ENCODE data around the gene WDTC1.

The WDTC1 gene

GRCh38 chr1:27301582-27302199 lies 67.3 kb downstream of the WDTC1 start:
- no peaks in the 10 kb centered on the region for H3K9me3 ChIP-seq (ENCODE audit: insufficient read depth, low read length)
- no peak overlapping the region for H2AFZ ChIP-seq (ENCODE audit: low read depth, low read length)
- H4K20me1 ChIP-seq (ENCODE audit: insufficient read depth, low read length), result no peaks in the 10 kb centered on the region
- no peak overlapping the region for H3K4me3 ChIP-seq (ENCODE audit: low read length)
- H3K9ac ChIP-seq (ENCODE audit: low read length), result no peak overlapping the region
- H3K27ac ChIP-seq (ENCODE audit: low read length), result no peak overlapping the region
- H3K4me2 ChIP-seq (ENCODE audit: low read length), result no peak overlapping the region
- no peaks in the 10 kb centered on the region for H3K27me3 ChIP-seq (ENCODE audit: low read depth, low read length)
- H3K36me3 ChIP-seq (replicated peaks; ENCODE audit: low read depth, low read length), result peaks cover 6% of the 10 kb centered on the region
- H3K4me1 ChIP-seq (ENCODE audit: low read length), result no peaks in the 10 kb centered on the region
- no peaks in the 10 kb centered on the region for H3K79me2 ChIP-seq (ENCODE audit: low read length)
- no peak for TF ChIP-seq EZH2phosphoT487 (IDR thresholded peaks at IDR 0.05; ENCODE audit: low read depth)
- TF ChIP-seq, protein P1, sequence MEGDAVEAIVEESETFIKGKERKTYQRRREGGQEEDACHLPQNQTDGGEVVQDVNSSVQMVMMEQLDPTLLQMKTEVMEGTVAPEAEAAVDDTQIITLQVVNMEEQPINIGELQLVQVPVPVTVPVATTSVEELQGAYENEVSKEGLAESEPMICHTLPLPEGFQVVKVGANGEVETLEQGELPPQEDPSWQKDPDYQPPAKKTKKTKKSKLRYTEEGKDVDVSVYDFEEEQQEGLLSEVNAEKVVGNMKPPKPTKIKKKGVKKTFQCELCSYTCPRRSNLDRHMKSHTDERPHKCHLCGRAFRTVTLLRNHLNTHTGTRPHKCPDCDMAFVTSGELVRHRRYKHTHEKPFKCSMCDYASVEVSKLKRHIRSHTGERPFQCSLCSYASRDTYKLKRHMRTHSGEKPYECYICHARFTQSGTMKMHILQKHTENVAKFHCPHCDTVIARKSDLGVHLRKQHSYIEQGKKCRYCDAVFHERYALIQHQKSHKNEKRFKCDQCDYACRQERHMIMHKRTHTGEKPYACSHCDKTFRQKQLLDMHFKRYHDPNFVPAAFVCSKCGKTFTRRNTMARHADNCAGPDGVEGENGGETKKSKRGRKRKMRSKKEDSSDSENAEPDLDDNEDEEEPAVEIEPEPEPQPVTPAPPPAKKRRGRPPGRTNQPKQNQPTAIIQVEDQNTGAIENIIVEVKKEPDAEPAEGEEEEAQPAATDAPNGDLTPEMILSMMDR (IDR thresholded peaks at IDR 0.05; ENCODE audit: low read depth, low read length), result no peak

- Histone ChIP-seq H3K4me3 (ENCODE audit: low read length) (no peak overlapping the region), H3K9me3 (ENCODE audit: insufficient read depth, low read length) (no peaks in the 10 kb centered on the region), H3K4me1 (ENCODE audit: low read length) (no peaks in the 10 kb centered on the region), H4K20me1 (ENCODE audit: insufficient read depth, low read length) (no peaks in the 10 kb centered on the region), H3K79me2 (ENCODE audit: low read length) (no peaks in the 10 kb centered on the region), H3K27ac (ENCODE audit: low read length) (no peak overlapping the region), H2AFZ (ENCODE audit: low read depth, low read length) (no peak overlapping the region), H3K9ac (ENCODE audit: low read length) (no peak overlapping the region), H3K27me3 (ENCODE audit: low read depth, low read length) (no peaks in the 10 kb centered on the region), H3K4me2 (ENCODE audit: low read length) (no peak overlapping the region), H3K36me3 (replicated peaks; ENCODE audit: low read depth, low read length) (no peaks in the 10 kb centered on the region)
- TF ChIP-seq EZH2phosphoT487 (IDR thresholded peaks at IDR 0.05; ENCODE audit: low read depth), result no peak
- TF ChIP-seq, protein P1 (IDR thresholded peaks at IDR 0.05; ENCODE audit: low read depth, low read length), result no peak
Measured at GRCh38 chr1:27302612-27303011, 68.2 kb downstream of the WDTC1 start.

GRCh38 chr1:27303509-27303908 lies 69.1 kb downstream of the WDTC1 start:
- TF ChIP-seq, protein P1 (IDR thresholded peaks at IDR 0.05; ENCODE audit: low read depth, low read length), result no peak
- TF ChIP-seq EZH2phosphoT487 (IDR thresholded peaks at IDR 0.05; ENCODE audit: low read depth), result no peak
- no peak overlapping the region for H3K4me2 ChIP-seq (ENCODE audit: low read length)
- no peaks in the 10 kb centered on the region for H3K27me3 ChIP-seq (ENCODE audit: low read depth, low read length)
- H3K79me2 ChIP-seq (ENCODE audit: low read length), result no peaks in the 10 kb centered on the region
- no peaks in the 10 kb centered on the region for H3K36me3 ChIP-seq (replicated peaks; ENCODE audit: low read depth, low read length)
- no peak overlapping the region for H3K4me3 ChIP-seq (ENCODE audit: low read length)
- H3K27ac ChIP-seq (ENCODE audit: low read length), result no peak overlapping the region
- H2AFZ ChIP-seq (ENCODE audit: low read depth, low read length), result no peak overlapping the region
- H3K4me1 ChIP-seq (ENCODE audit: low read length), result no peaks in the 10 kb centered on the region
- no peaks in the 10 kb centered on the region for H3K9me3 ChIP-seq (ENCODE audit: insufficient read depth, low read length)
- H3K9ac ChIP-seq (ENCODE audit: low read length), result no peak overlapping the region
- no peaks in the 10 kb centered on the region for H4K20me1 ChIP-seq (ENCODE audit: insufficient read depth, low read length)

- Histone ChIP-seq H3K9me3 (ENCODE audit: insufficient read depth, low read length) (no peaks in the 10 kb centered on the region), H2AFZ (ENCODE audit: low read depth, low read length) (no peak overlapping the region), H3K27me3 (ENCODE audit: low read depth, low read length) (no peaks in the 10 kb centered on the region), H4K20me1 (ENCODE audit: insufficient read depth, low read length) (no peaks in the 10 kb centered on the region), H3K4me3 (ENCODE audit: low read length) (no peak overlapping the region), H3K27ac (ENCODE audit: low read length) (no peak overlapping the region), H3K79me2 (ENCODE audit: low read length) (no peaks in the 10 kb centered on the region), H3K4me2 (ENCODE audit: low read length) (no peak overlapping the region), H3K36me3 (replicated peaks; ENCODE audit: low read depth, low read length) (no peaks in the 10 kb centered on the region), H3K9ac (ENCODE audit: low read length) (no peak overlapping the region), H3K4me1 (ENCODE audit: low read length) (no peaks in the 10 kb centered on the region)
- no peak for TF ChIP-seq EZH2phosphoT487 (IDR thresholded peaks at IDR 0.05; ENCODE audit: low read depth)
- TF ChIP-seq, protein P1 (IDR thresholded peaks at IDR 0.05; ENCODE audit: low read depth, low read length), result no peak
Measured at GRCh38 chr1:27306071-27306470, 71.6 kb downstream of the WDTC1 start.

Data from OCI-LY3 (cell line).